Activated B cell treated with CpG ODN at 0.5 μM for 24 hours (primary cell): ENCODE results near the gene CRK. TPM values are rescaled to one million over a fixed set of nuclear protein-coding genes. Genes with fewer than 3 reads are reported as not detected.

ENCODE experiments used
- ATAC-seq: fragments of 200-7000 bp; cut with Tn5 transposase; one replicate; pipeline ENCODE4 v1.10.0; 2021; ENCODE audit warnings: low read depth, mild to moderate bottlenecking, moderate library complexity
- CTCF ChIA-PET: fragments of 350-600 bp; sonication (Branson Sonifier 250); formaldehyde crosslinking; loops from one replicate; lab custom pipeline; 2021; ENCODE audit warnings: antibody characterized with exemption; lab: Charles Lee
- POLR2A ChIA-PET: fragments of 350-600 bp; sonication (Branson Sonifier 250); formaldehyde crosslinking; loops from one replicate; lab custom pipeline; 2021; ENCODE audit warnings: antibody characterized with exemption; lab: Charles Lee
- DNase-seq: peaks from one replicate; pipeline ENCODE4 v3.0.0; 2022
- H3K27ac Mint-ChIP-seq: one replicate; pipeline ENCODE4 v1.8.0; 2020; ENCODE audit warnings: mixed read lengths
- H3K27me3 Mint-ChIP-seq: one replicate; pipeline ENCODE4 v1.8.0; 2021; ENCODE audit warnings: mixed read lengths
- H3K36me3 Mint-ChIP-seq: one replicate; pipeline ENCODE4 v1.8.0; 2021; ENCODE audit warnings: low read depth, mixed read lengths
- H3K4me1 Mint-ChIP-seq: one replicate; pipeline ENCODE4 v1.8.0; 2021; ENCODE audit warnings: mixed read lengths
- H3K4me3 Mint-ChIP-seq: one replicate; pipeline ENCODE4 v1.8.0; 2020; ENCODE audit warnings: mild to moderate bottlenecking, mixed read lengths
- H3K9me3 Mint-ChIP-seq: one replicate; pipeline ENCODE4 v1.8.0; 2020; ENCODE audit warnings: mixed read lengths
- intact Hi-C: fragments of 100-400 bp; cut with micrococcal nuclease; formaldehyde crosslinking; loops from one replicate; pipeline ENCODE4 v1.15.1; 2024
- total RNA-seq: library from RNA; stranded (reverse); gene quantifications from 2 replicates; pipeline ENCODE4 v1.2.3, GENCODE V29; 2022
- TF ChIP-seq, protein P1 (sequence below): fragments of 200-600 bp; IDR thresholded peaks from one replicate; pipeline ENCODE4 v1.8.0; 2022; ENCODE audit warnings: antibody characterized with exemption, mild to moderate bottlenecking

CRK gene
- total RNA-seq, 1 donor from 2014 or later = 29.1 TPM

GRCh38 chr17:1372618-1373017 is 83.4 kb downstream of the CRK start:
- Mint-ChIP-seq H3K27ac (no peak overlapping the region), H3K4me3 (no peak overlapping the region), H3K9me3 (no peaks in the 10 kb centered on the region), H3K4me1 (peaks cover 78% of the 10 kb centered on the region), H3K36me3 (peaks cover 44% of the 10 kb centered on the region), H3K27me3 (no peaks in the 10 kb centered on the region)
- no peak for ATAC-seq
- intact Hi-C loops = no loop called here
- ChIA-PET CTCF (interaction anchor here (1.6 kb wide), 1 partner anchor 19 kb away, joined by 5 read pairs; no protein-coding TSS in a partner anchor), POLR2A (no interaction called here)
- no peak for DNase-seq
- TF ChIP-seq, protein P1, sequence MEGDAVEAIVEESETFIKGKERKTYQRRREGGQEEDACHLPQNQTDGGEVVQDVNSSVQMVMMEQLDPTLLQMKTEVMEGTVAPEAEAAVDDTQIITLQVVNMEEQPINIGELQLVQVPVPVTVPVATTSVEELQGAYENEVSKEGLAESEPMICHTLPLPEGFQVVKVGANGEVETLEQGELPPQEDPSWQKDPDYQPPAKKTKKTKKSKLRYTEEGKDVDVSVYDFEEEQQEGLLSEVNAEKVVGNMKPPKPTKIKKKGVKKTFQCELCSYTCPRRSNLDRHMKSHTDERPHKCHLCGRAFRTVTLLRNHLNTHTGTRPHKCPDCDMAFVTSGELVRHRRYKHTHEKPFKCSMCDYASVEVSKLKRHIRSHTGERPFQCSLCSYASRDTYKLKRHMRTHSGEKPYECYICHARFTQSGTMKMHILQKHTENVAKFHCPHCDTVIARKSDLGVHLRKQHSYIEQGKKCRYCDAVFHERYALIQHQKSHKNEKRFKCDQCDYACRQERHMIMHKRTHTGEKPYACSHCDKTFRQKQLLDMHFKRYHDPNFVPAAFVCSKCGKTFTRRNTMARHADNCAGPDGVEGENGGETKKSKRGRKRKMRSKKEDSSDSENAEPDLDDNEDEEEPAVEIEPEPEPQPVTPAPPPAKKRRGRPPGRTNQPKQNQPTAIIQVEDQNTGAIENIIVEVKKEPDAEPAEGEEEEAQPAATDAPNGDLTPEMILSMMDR = no peak

GRCh38 chr17:1371893-1372590 is 84.0 kb downstream of the CRK start:
- intact Hi-C loops = no loop called here
- Mint-ChIP-seq H3K27me3 (no peaks in the 10 kb centered on the region), H3K36me3 (peaks cover 46% of the 10 kb centered on the region), H3K4me1 (peaks cover 78% of the 10 kb centered on the region), H3K4me3 (no peak overlapping the region), H3K9me3 (no peaks in the 10 kb centered on the region), H3K27ac (no peak overlapping the region)
- DNase-seq (no peak), ATAC-seq (no peak)
- CTCF ChIA-PET = interaction anchor here (0.9 to 1.6 kb wide), 5 partner anchors 11 to 277 kb away, joined by 3 to 5 read pairs (median 3); no protein-coding TSS in a partner anchor
- TF ChIP-seq, protein P1 = no peak
- POLR2A ChIA-PET = interaction anchor here (1.1 kb wide), 1 partner anchor 144 kb away, joined by 5 read pairs; the partner anchor contains the start of gene INPP5K

Other genes starting within 250 kb of the CRK start
- not detected in 2 replicates for gene BHLHA9, start 185.8 kb downstream of the CRK start, total RNA-seq
- gene TRARG1, start 176.6 kb downstream of the CRK start, total RNA-seq = not detected in 2 replicates
- 253 and 263 TPM in 2 replicates for gene YWHAE, start 56.0 kb downstream of the CRK start, total RNA-seq
- 189 and 190 TPM in 2 replicates for gene MYO1C, start 36.5 kb upstream of the CRK start, total RNA-seq
- gene INPP5K, start 60.4 kb upstream of the CRK start, total RNA-seq = 46.0 and 50.0 TPM in 2 replicates
- 97.0 and 113 TPM in 2 replicates for gene PITPNA, start 106.6 kb upstream of the CRK start, total RNA-seq
- gene SLC43A2, start 172.6 kb upstream of the CRK start, total RNA-seq = 148 and 167 TPM in 2 replicates
- 6.6 and 8.0 TPM in 2 replicates for gene SCARF1, start 189.5 kb upstream of the CRK start, total RNA-seq
- gene RILP, start 193.6 kb upstream of the CRK start, total RNA-seq = 9.7 and 9.8 TPM in 2 replicates
- gene PRPF8, start 228.6 kb upstream of the CRK start, total RNA-seq = 401 and 442 TPM in 2 replicates